Upper lobe of left lung (tissue), 6 donors: Measurements from ENCODE around the gene USP24. TPM values are rescaled to one million over a fixed set of nuclear protein-coding genes. Genes with fewer than 3 reads are reported as not detected.

Source experiments
- ATAC-seq, 2 donors: fragments of 200-7000 bp; cut with Tn5 transposase; one replicate each; pipeline ENCODE4 v1.9.1; 2022; ENCODE audit warnings: mild to moderate bottlenecking in 2 of 2, moderate library complexity in 2 of 2; ENCODE audit not compliant: low FRiP score in 2 of 2
- DNase-seq, 2 donors: peaks; one replicate each; pipeline ENCODE4 v3.0.0-alpha.2; 2019 to 2020
- H3K27ac ChIP-seq, 4 donors: fragments of 200-600 bp; sonication (generic); one replicate each; pipeline ENCODE4 v1.5.1; 2016 to 2019
- H3K27me3 ChIP-seq, 4 donors: fragments of 200-600 bp; sonication (generic); one replicate each; pipeline ENCODE4 v1.5.1; 2017 to 2019
- H3K36me3 ChIP-seq, 4 donors: fragments of 200-600 bp; sonication (generic); one replicate each; pipeline ENCODE4 v1.5.1; 2016 to 2019
- H3K4me1 ChIP-seq, 4 donors: fragments of 200-600 bp; sonication (generic); one replicate each; pipeline ENCODE4 v1.5.1; 2018 to 2019
- H3K4me3 ChIP-seq, 4 donors: fragments of 200-600 bp; sonication (generic); one replicate each; pipeline ENCODE4 v1.5.1; 2017 to 2019; ENCODE audit warnings: mild to moderate bottlenecking in 2 of 4, moderate library complexity in 1 of 4
- H3K9me3 ChIP-seq, 4 donors: fragments of 200-600 bp; sonication (generic); one replicate each; pipeline ENCODE4 v1.5.1; 2018 to 2019
- CTCF ChIP-seq, 6 experiments: fragments of 450-650 bp in 4 of 6; fragments of 200-600 bp in 2 of 6; sonication (generic) in 2 of 6; IDR thresholded peaks; one replicate each; pipeline ENCODE4 v1.5.1; 2016 to 2019; ENCODE audit warnings: antibody characterized with exemption in 6 of 6
- EP300 ChIP-seq, 4 donors: sonication (generic); formaldehyde crosslinking; IDR thresholded peaks; one replicate each; pipeline ENCODE4 v1.5.1; 2017; ENCODE audit warnings: antibody characterized with exemption in 4 of 4, control low read depth in 2 of 4
- POLR2A ChIP-seq, 4 donors: fragments of 450-650 bp; IDR thresholded peaks; one replicate each; pipeline ENCODE4 v1.5.1; 2016 to 2017; ENCODE audit warnings: antibody characterized with exemption in 4 of 4, mild to moderate bottlenecking in 2 of 4
- POLR2AphosphoS5 ChIP-seq, 2 donors: sonication (generic); formaldehyde crosslinking; IDR thresholded peaks; one replicate each; pipeline ENCODE4 v1.5.1; 2017; ENCODE audit warnings: antibody characterized with exemption in 2 of 2
- WGBS, 2 donors: methylation state at CpG; one replicate each; pipeline ENCODE4 v1.1.5; 2017 to 2018; 5-methylcytosine and 5-hydroxymethylcytosine counted together
- total RNA-seq, 6 donors: library from RNA; depleted of rRNA in 4 of 6; stranded (reverse); fragments of >200 nt in 4 of 6; gene quantifications; one replicate each; pipeline versions ENCODE4 v1.1.0 to v1.2.1, GENCODE V29; 2016 to 2021
- donor health status: DM: no; HTN: no; CAD: no; lungs with moderate emphysema.
- donor health status: DM: no; HTN: yes; CAD: no; lungs with severe emphysema.

USP24 gene
- total RNA-seq, 6 donors from 2014 or later = 31.9 to 57.6 (median 41.9) TPM

DNA sequence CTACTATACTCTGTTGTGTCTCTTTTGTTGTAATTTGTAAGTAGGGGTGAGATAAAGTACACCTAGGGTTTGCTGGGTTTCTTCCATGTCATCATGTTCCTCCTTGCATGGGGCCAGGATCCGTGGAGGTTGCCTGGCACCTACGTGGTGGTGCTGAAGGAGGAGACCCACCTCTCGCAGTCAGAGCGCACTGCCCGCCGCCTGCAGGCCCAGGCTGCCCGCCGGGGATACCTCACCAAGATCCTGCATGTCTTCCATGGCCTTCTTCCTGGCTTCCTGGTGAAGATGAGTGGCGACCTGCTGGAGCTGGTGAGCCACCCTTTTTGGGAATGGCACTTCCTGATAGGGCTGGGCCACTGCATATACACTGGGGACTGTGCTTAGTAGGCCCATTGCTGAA, 171.4 kb downstream of the USP24 start:
- H3K9me3 ChIP-seq = no peaks in the 10 kb centered on the region
- H3K4me1 ChIP-seq = peaks cover 0 to 20% (median 8%) of the 10 kb centered on the region in 4 donors
- H3K4me3 ChIP-seq = no peak overlapping the region
- WGBS, 2 donors = 95 to 96% methylated on average over 7 to 9 of the region's 9 CpGs
- ATAC-seq (no peak), DNase-seq (peak in 1 of 2 donors; percentile 51)
- H3K36me3 ChIP-seq = peaks cover 0 to 5% (median 0%) of the 10 kb centered on the region in 4 donors
- TF ChIP-seq POLR2AphosphoS5 (IDR thresholded peaks at IDR 0.05) = no peak
- no peak for TF ChIP-seq POLR2A (IDR thresholded peaks at IDR 0.05)
- no peak for TF ChIP-seq EP300 (IDR thresholded peaks at IDR 0.05)
- no peak for TF ChIP-seq CTCF (IDR thresholded peaks at IDR 0.05)
- peaks cover 0 to 8% (median 0%) of the 10 kb centered on the region in 4 donors for H3K27me3 ChIP-seq
- H3K27ac ChIP-seq = no peak overlapping the region

DNA sequence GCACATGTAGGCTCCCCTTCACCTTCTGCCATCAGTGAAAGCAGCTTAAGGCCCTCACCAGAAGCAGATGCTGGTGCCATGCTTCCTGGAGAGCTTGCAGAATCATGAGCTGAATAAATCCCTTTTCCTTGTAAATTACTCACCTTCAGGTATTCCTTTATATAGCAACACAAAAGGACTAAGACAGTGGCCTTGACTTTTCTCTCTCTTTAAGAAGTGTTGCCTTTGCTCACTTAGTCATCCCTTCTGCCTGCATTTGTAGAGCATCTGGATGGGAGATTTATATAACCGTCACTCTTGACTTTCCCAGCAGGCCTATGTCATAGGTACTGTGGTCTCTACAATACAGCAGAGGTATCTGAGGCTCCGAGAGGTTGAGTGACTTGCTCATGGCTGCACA, 172.2 kb downstream of the USP24 start:
- DNase-seq (no peak), ATAC-seq (no peak)
- TF ChIP-seq CTCF (IDR thresholded peaks at IDR 0.05) = no peak
- no peak for TF ChIP-seq POLR2AphosphoS5 (IDR thresholded peaks at IDR 0.05)
- TF ChIP-seq EP300 (IDR thresholded peaks at IDR 0.05) = no peak
- TF ChIP-seq POLR2A (IDR thresholded peaks at IDR 0.05) = no peak
- WGBS, 2 donors = 79 to 91% methylated on average over 2 of the region's 2 CpGs
- no peaks in the 10 kb centered on the region for H3K36me3 ChIP-seq
- no peak overlapping the region for H3K4me3 ChIP-seq
- no peaks in the 10 kb centered on the region for H3K9me3 ChIP-seq
- no peak overlapping the region for H3K27ac ChIP-seq
- H3K4me1 ChIP-seq = peaks cover 0 to 22% (median 8%) of the 10 kb centered on the region in 4 donors
- H3K27me3 ChIP-seq = peaks cover 0 to 8% (median 0%) of the 10 kb centered on the region in 4 donors

- no peaks in the 10 kb centered on the region for H3K9me3 ChIP-seq
- H3K27me3 ChIP-seq = peaks cover 0 to 8% (median 0%) of the 10 kb centered on the region in 4 donors
- no peak overlapping the region for H3K27ac ChIP-seq
- H3K4me1 ChIP-seq = peaks cover 0 to 22% (median 8%) of the 10 kb centered on the region in 4 donors
- DNase-seq = no peak
- peak overlapping the region in 2 of 4 donors; percentile 46 to 57 for H3K4me3 ChIP-seq
- TF ChIP-seq POLR2AphosphoS5 (IDR thresholded peaks at IDR 0.05) (no peak), POLR2A (IDR thresholded peaks at IDR 0.05) (no peak), EP300 (IDR thresholded peaks at IDR 0.05) (no peak), CTCF (IDR thresholded peaks at IDR 0.05) (no peak)
- no peaks in the 10 kb centered on the region for H3K36me3 ChIP-seq
- ATAC-seq = no peak
- WGBS, 2 donors = 59 to 75% methylated on average over 3 of the region's 3 CpGs
These were observed 173.6 kb downstream of the USP24 start for GRCh38 chr1:55041613-55042012.

DNA sequence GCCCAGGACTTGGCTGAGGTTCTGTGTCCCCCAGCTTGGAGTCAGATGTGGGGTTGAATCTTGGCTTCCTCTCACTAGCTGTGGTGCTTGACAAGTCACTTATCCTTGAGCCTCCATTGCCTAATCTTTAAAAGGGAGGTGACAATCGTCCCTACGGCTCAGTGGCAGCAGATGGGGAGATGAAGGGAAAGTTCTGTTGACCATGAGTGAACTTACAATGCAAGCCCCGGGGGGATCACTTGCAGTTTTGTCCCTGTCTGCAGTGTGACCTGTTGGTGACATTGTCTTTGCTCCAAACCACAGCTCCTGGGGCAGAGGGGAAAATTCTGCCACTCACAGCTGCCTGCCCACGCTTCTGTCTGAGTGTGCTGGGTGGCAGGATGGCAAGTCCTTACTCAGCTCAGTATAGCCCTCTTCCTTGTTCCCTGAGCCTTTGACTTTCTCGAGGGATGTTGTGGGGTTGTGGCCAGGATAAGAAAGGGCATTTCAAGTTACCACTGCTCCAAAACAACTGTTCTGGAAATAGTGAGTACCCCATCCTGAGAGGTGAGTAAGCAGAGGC, 174.2 kb downstream of the USP24 start:
- 29 to 40% methylated on average over 4 to 5 of the region's 5 CpGs for WGBS, 2 donors
- ATAC-seq = no peak
- Histone ChIP-seq H3K36me3 (no peaks in the 10 kb centered on the region), H3K4me1 (peaks cover 0 to 24% (median 8%) of the 10 kb centered on the region in 4 donors), H3K4me3 (peak overlapping the region in 3 of 4 donors; percentile 41 to 57 (median 46)), H3K27ac (peak overlapping the region in 1 of 4 donors; percentile 81), H3K27me3 (peaks cover 0 to 8% (median 0%) of the 10 kb centered on the region in 4 donors), H3K9me3 (no peaks in the 10 kb centered on the region)
- TF ChIP-seq POLR2A (IDR thresholded peaks at IDR 0.05) (no peak), POLR2AphosphoS5 (IDR thresholded peaks at IDR 0.05) (no peak), CTCF (IDR thresholded peaks at IDR 0.05) (no peak), EP300 (IDR thresholded peaks at IDR 0.05) (no peak)
- DNase-seq = no peak
